HepG2 (cell line): ENCODE data around the gene TACC2. TPM values are rescaled to one million over a fixed set of nuclear protein-coding genes. Genes with fewer than 3 reads are reported as not detected.

Experiments
- ASH2L ChIP-seq: fragments of 300-600, 200-600 bp; sonication (generic); IDR thresholded peaks from 2 replicates; pipeline ENCODE4 v1.7.0; 2017; ENCODE audit warnings: low read depth, mild to moderate bottlenecking, moderate library complexity, mixed read lengths, low read length; ENCODE audit not compliant: insufficient read length
- BRCA1 ChIP-seq: sonication (generic); formaldehyde crosslinking; IDR thresholded peaks from 2 replicates; pipeline ENCODE4 v1.4.0; 2020; ENCODE audit warnings: missing genetic modification reagents
- ELF1 ChIP-seq: sonication (generic); formaldehyde crosslinking; IDR thresholded peaks from 2 replicates; pipeline ENCODE4 v1.4.0; 2020; ENCODE audit warnings: missing genetic modification reagents
- HOXA5 ChIP-seq: sonication (generic); formaldehyde crosslinking; IDR thresholded peaks from 2 replicates; pipeline ENCODE4 v1.4.0; 2020; ENCODE audit warnings: missing genetic modification reagents
- IRF2 ChIP-seq: IDR thresholded peaks from 2 replicates; pipeline ENCODE4 v1.6.1; 2018; ENCODE audit warnings: missing genetic modification reagents, missing compliant biosample characterization
- KLF16 ChIP-seq, 2 experiments: sonication (generic) in 1 of 2; formaldehyde crosslinking in 1 of 2; IDR thresholded peaks; 2 replicates each; pipeline versions ENCODE4 v1.6.1 to v1.8.0; 2016 to 2023; ENCODE audit warnings: missing genetic modification reagents in 2 of 2, missing compliant biosample characterization in 1 of 2
- MAX ChIP-seq: IDR thresholded peaks from 2 replicates; pipeline ENCODE4 v1.6.1; 2012; ENCODE audit warnings: inconsistent platforms
- MED1 ChIP-seq: sonication (generic); formaldehyde crosslinking; IDR thresholded peaks from 2 replicates; pipeline ENCODE4 v1.4.0; 2020; ENCODE audit warnings: missing genetic modification reagents
- MIER3 ChIP-seq: IDR thresholded peaks from 2 replicates; pipeline ENCODE4 v1.6.1; 2016; ENCODE audit warnings: missing compliant biosample characterization, borderline replicate concordance
- NR2F2 ChIP-seq: IDR thresholded peaks from 2 replicates; pipeline ENCODE4 v1.6.1; 2012; ENCODE audit warnings: low read depth, inconsistent platforms, borderline replicate concordance
- PHF8 ChIP-seq: sonication (generic); formaldehyde crosslinking; IDR thresholded peaks from 2 replicates; pipeline ENCODE4 v1.5.0; 2020; ENCODE audit warnings: missing genetic modification reagents
- PITX1 ChIP-seq: sonication (generic); formaldehyde crosslinking; IDR thresholded peaks from 2 replicates; pipeline ENCODE4 v1.5.1; 2020; ENCODE audit warnings: mild to moderate bottlenecking, missing genetic modification reagents
- SAP130 ChIP-seq: IDR thresholded peaks from 2 replicates; pipeline ENCODE4 v1.6.1; 2016; ENCODE audit warnings: low read depth
- SOX5 ChIP-seq: IDR thresholded peaks from 2 replicates; pipeline ENCODE4 v1.6.1; 2016; ENCODE audit warnings: borderline replicate concordance
- SOX6 ChIP-seq, 2 experiments: fragments of 450-650 bp in 1 of 2; sonication (generic) in 1 of 2; formaldehyde crosslinking in 1 of 2; IDR thresholded peaks; 2 replicates each; pipeline versions ENCODE4 v1.4.0 to v1.6.1; 2017 to 2020; ENCODE audit warnings: antibody characterized with exemption in 1 of 2, mild to moderate bottlenecking in 1 of 2, missing genetic modification reagents in 1 of 2
- TAF1 ChIP-seq: sonication (generic); formaldehyde crosslinking; IDR thresholded peaks from 2 replicates; pipeline ENCODE4 v1.4.0; 2020; ENCODE audit warnings: missing genetic modification reagents
- TBP ChIP-seq: sonication (generic); formaldehyde crosslinking; IDR thresholded peaks from 2 replicates; pipeline ENCODE4 v1.5.0; 2020; ENCODE audit warnings: missing genetic modification reagents
- TGIF2 ChIP-seq: IDR thresholded peaks from 2 replicates; pipeline ENCODE4 v1.6.1; 2016; ENCODE audit warnings: control low read depth, missing compliant biosample characterization
- THAP11 ChIP-seq: IDR thresholded peaks from 2 replicates; pipeline ENCODE4 v1.6.1; 2016; ENCODE audit warnings: missing biosample characterization, missing genetic modification reagents
- XBP1 ChIP-seq: sonication (generic); formaldehyde crosslinking; IDR thresholded peaks from 2 replicates; pipeline ENCODE4 v1.5.0; 2020; ENCODE audit warnings: missing genetic modification reagents
- ZIK1 ChIP-seq: sonication (generic); formaldehyde crosslinking; IDR thresholded peaks from 2 replicates; pipeline ENCODE4 v1.5.0; 2020; ENCODE audit warnings: mild to moderate bottlenecking, low read depth, missing genetic modification reagents, borderline replicate concordance
- ZNF350 ChIP-seq: sonication (generic); formaldehyde crosslinking; IDR thresholded peaks from 2 replicates; pipeline ENCODE4 v1.4.0; 2020; ENCODE audit warnings: mild to moderate bottlenecking, low read depth, missing genetic modification reagents, borderline replicate concordance
- ZNF430 ChIP-seq: sonication (generic); formaldehyde crosslinking; IDR thresholded peaks from 2 replicates; pipeline ENCODE4 v1.9.0; 2021; ENCODE audit warnings: mild to moderate bottlenecking, missing genetic modification reagents
- ZNF605 ChIP-seq: sonication (generic); formaldehyde crosslinking; IDR thresholded peaks from 2 replicates; pipeline ENCODE4 v1.8.0; 2022; ENCODE audit warnings: mild to moderate bottlenecking, missing genetic modification reagents
- ZNF7 ChIP-seq: IDR thresholded peaks from 2 replicates; pipeline ENCODE4 v1.6.1; 2016; ENCODE audit warnings: missing biosample characterization, missing genetic modification reagents
- ZNF740 ChIP-seq: sonication (generic); formaldehyde crosslinking; IDR thresholded peaks from 2 replicates; pipeline ENCODE4 v1.4.0; 2020; ENCODE audit warnings: missing genetic modification reagents
- polyA plus RNA-seq, 8 experiments: library from polyadenylated mRNA; depleted of rRNA in 3 of 8; stranded (reverse) in 7 of 8; unstranded in 1 of 8; fragments of >200 nt; fragmentation: Illumina TruSeq in 4 of 8; extraction: Trizol in 4 of 8; gene quantifications; 2 replicates each; pipeline versions ENCODE4 v1.2.1 to v1.2.3, GENCODE V29; 2011 to 2016; ENCODE audit warnings: low read depth in 4 of 8, missing spikeins in 1 of 8, mixed read lengths in 1 of 8; ENCODE audit not compliant: insufficient read depth in 1 of 8
- total RNA-seq, 5 experiments: library from RNA; depleted of rRNA; stranded (reverse); fragments of >200 nt; fragmentation: Illumina TruSeq; extraction: Trizol; gene quantifications; 2 replicates each; pipeline ENCODE4 v1.2.3, GENCODE V29; 2016; ENCODE audit warnings: low read depth in 1 of 5
- TF ChIP-seq, protein P1 (sequence below): sonication (generic); formaldehyde crosslinking; IDR thresholded peaks from 2 replicates; pipeline ENCODE4 v1.4.0; 2020; ENCODE audit warnings: missing genetic modification reagents
- TF ChIP-seq, protein P2 (sequence below): IDR thresholded peaks from 2 replicates; pipeline ENCODE4 v1.6.1; 2016; ENCODE audit warnings: mild to moderate bottlenecking

Gene TACC2
- total and polyA plus RNA-seq, 2 of the 13 experiments (the other 11 are each of a cell fraction or from before 2014, with no cell fraction given), result 11.8 to 16.0 TPM

- TF ChIP-seq, protein P1, sequence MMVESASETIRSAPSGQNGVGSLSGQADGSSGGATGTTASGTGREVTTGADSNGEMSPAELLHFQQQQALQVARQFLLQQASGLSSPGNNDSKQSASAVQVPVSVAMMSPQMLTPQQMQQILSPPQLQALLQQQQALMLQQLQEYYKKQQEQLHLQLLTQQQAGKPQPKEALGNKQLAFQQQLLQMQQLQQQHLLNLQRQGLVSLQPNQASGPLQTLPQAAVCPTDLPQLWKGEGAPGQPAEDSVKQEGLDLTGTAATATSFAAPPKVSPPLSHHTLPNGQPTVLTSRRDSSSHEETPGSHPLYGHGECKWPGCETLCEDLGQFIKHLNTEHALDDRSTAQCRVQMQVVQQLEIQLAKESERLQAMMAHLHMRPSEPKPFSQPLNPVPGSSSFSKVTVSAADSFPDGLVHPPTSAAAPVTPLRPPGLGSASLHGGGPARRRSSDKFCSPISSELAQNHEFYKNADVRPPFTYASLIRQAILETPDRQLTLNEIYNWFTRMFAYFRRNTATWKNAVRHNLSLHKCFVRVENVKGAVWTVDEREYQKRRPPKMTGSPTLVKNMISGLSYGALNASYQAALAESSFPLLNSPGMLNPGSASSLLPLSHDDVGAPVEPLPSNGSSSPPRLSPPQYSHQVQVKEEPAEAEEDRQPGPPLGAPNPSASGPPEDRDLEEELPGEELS, result 0 out of 2 replicates have a peak, but pooled peaks have one; percentile 21
- TF ChIP-seq ASH2L, result peak; percentile 33
- peak; percentile 48; the same call in 1 of the 2 replicates for TF ChIP-seq MAX
- TF ChIP-seq PHF8 (CRISPR knock-in tag), result peak; percentile 44; the same call in 1 of the 2 replicates
- TF ChIP-seq ZNF605 (CRISPR knock-in tag), result peak; percentile 63; the same call in 1 of the 2 replicates
- TF ChIP-seq MIER3 (CRISPR knock-in tag), result 0 out of 2 replicates have a peak, but pooled peaks have one; percentile 34
- peak; percentile 60; the same call in 1 of the 2 replicates for TF ChIP-seq ZNF350 (CRISPR knock-in tag)
- TF ChIP-seq NR2F2, result peak; percentile 12; the same call in 1 of the 2 replicates
- peak; percentile 44; the same call in 1 of the 2 replicates for TF ChIP-seq SAP130
- peak; percentile 42; the same call in 1 of the 2 replicates for TF ChIP-seq HOXA5
- TF ChIP-seq, protein P2, sequence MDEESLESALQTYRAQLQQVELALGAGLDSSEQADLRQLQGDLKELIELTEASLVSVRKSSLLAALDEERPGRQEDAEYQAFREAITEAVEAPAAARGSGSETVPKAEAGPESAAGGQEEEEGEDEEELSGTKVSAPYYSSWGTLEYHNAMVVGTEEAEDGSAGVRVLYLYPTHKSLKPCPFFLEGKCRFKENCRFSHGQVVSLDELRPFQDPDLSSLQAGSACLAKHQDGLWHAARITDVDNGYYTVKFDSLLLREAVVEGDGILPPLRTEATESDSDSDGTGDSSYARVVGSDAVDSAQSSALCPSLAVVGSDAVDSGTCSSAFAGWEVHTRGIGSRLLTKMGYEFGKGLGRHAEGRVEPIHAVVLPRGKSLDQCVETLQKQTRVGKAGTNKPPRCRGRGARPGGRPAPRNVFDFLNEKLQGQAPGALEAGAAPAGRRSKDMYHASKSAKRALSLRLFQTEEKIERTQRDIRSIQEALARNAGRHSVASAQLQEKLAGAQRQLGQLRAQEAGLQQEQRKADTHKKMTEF (CRISPR knock-in tag), result peak; percentile 66
- TF ChIP-seq TGIF2, result no peak
- TF ChIP-seq SOX6 (IDR thresholded peaks at IDR 0.05), result no peak
- peak; percentile 26; the same call in 1 of the 2 replicates for TF ChIP-seq SOX6 (CRISPR knock-in tag; IDR thresholded peaks at IDR 0.05)
- peak; percentile 77 for TF ChIP-seq IRF2 (CRISPR knock-in tag)
- 0 out of 2 replicates have a peak, but pooled peaks have one; percentile 41 for TF ChIP-seq ELF1 (CRISPR knock-in tag)
- peak; percentile 56; the same call in 1 of the 2 replicates for TF ChIP-seq MED1
- TF ChIP-seq ZIK1 (CRISPR knock-in tag), result 0 out of 2 replicates have a peak, but pooled peaks have one; percentile 75
- peak; percentile 89 for TF ChIP-seq ZNF740 (CRISPR knock-in tag)
- no peak for TF ChIP-seq ZNF7
- peak; percentile 34; the same call in 1 of the 2 replicates for TF ChIP-seq TAF1 (CRISPR knock-in tag)
- peak; percentile 36; the same call in 1 of the 2 replicates for TF ChIP-seq PITX1 (CRISPR knock-in tag)
- TF ChIP-seq ZNF430 (CRISPR knock-in tag), result peak; percentile 50; the same call in 1 of the 2 replicates
- TF ChIP-seq TBP (CRISPR knock-in tag), result no peak
- 0 out of 2 replicates have a peak, but pooled peaks have one; percentile 8 for TF ChIP-seq SOX5 (CRISPR knock-in tag)
- TF ChIP-seq KLF16 (CRISPR knock-in tag; IDR thresholded peaks at IDR 0.05), result peak in 1 of 2 experiments; percentile 25; a peak in 1 of 4 replicates
- TF ChIP-seq BRCA1 (CRISPR knock-in tag), result 0 out of 2 replicates have a peak, but pooled peaks have one; percentile 50
- peak; percentile 55; the same call in 1 of the 2 replicates for TF ChIP-seq THAP11 (CRISPR knock-in tag)
- TF ChIP-seq XBP1 (CRISPR knock-in tag), result no peak
Observed at GRCh38 chr10:122298598-122299301, 309.8 kb downstream of the TACC2 start (continued).
